CD4-positive, alpha-beta T cell treated with Interleukin-21 for 1 hour (primary cell): Measurements from ENCODE around the gene GET3.
"Not testable (repeated sequence)": the region's sequence is repeated elsewhere in the genome, so short reads cannot be mapped to it uniquely, and the experiment has no call there.

Experiments used
- DNase-seq: peaks from one replicate; pipeline ENCODE4 v3.0.0-alpha.2; 2020

The GET3 gene

DNA sequence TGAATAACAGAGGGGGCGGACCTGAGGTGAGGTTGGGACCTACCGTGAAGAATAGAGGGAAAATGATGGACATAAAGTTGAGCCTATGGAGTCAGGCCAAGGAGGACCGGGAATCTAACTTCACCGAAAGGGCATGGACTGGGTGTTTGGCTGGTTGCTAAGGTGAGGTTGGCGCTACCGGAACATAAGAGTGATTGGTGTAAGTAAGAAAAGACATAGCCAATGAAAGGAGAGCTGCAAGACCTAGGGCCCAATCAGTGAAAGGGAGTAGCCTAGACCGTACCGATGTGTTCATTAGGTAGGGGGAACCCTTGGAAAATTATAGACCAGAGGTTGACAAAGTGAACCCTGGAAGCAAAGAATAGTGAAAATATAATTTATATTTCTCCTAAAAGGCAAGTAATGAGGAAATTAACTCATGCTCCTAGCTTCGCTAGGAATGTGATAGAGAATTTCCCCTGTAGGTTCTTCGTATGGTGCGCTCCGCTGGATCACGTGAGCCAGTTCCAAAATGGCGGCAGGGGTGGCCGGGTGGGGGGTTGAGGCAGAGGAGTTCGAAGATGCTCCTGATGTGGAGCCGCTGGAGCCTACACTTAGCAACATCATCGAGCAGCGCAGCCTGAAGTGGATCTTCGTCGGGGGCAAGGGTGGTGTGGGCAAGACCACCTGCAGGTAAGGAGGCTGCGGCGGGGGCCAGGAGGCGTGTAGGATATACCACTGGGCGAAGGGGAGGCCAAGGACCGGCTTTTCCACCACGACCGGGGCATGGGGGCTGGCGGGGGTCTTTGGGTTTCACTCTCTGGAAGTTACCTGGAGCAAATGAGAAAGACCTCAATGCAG is at the start of gene GET3:
Gene GET3, plus strand, starts transcription at position 503 of the 840 bp plus-strand sequence. Its CDS starts 9 bp downstream, at position 512.
- peak; percentile 90 for DNase-seq

GRCh38 chr19:12689012-12689411 is 48.3 kb upstream of the GET3 start:
- DNase-seq: no peak

- DNase-seq: no peak
Measured at GRCh38 chr19:12689581-12690216, 47.6 kb upstream of the GET3 start.

- DNase-seq: no peak
Measured at GRCh38 chr19:12692960-12693359, 44.3 kb upstream of the GET3 start.

- no peak for DNase-seq
Measured at GRCh38 chr19:12694641-12695040, 42.7 kb upstream of the GET3 start.

DNA sequence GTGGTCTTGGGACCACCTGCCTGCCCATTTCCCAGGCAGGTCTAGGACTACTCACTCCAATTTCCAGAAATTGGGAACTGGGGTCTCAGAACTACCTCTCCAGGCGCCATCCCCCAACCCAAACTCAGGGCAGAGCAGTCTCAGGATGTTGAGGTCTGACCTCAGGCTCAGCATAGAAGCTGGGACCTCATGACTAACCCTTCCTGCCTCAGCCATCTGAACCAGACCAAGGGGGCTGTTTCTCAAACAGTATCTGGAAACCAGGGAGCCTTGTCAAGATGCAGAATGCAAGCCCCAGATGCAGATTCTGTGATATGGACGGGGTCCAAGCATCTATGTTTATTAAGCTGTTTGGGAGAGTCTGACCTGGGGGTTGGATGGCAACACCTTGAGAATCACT is 42.2 kb upstream of the GET3 start:
- no peak for DNase-seq

DNA sequence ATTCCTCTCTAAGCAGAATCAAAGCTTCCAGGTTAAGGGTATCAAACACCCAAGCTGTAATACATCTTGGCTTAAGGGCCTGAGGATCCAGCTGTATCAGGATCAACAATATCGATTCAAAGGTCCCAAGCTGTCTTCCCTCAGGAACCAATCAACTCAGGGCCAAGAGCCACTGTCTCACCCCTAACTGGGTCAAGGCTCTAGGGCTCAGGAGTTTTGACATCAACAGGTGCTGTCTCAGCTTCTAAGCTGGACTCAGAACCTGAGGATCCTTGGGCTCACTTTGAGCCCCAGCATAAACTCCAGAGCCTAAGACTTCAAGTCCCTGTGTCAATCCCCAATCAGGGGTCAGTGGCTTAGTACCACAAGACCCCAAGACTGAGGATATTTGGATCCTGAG is 41.8 kb upstream of the GET3 start:
- no peak for DNase-seq

GRCh38 chr19:12695997-12696365 is 41.3 kb upstream of the GET3 start:
- DNase-seq: no peak

DNA sequence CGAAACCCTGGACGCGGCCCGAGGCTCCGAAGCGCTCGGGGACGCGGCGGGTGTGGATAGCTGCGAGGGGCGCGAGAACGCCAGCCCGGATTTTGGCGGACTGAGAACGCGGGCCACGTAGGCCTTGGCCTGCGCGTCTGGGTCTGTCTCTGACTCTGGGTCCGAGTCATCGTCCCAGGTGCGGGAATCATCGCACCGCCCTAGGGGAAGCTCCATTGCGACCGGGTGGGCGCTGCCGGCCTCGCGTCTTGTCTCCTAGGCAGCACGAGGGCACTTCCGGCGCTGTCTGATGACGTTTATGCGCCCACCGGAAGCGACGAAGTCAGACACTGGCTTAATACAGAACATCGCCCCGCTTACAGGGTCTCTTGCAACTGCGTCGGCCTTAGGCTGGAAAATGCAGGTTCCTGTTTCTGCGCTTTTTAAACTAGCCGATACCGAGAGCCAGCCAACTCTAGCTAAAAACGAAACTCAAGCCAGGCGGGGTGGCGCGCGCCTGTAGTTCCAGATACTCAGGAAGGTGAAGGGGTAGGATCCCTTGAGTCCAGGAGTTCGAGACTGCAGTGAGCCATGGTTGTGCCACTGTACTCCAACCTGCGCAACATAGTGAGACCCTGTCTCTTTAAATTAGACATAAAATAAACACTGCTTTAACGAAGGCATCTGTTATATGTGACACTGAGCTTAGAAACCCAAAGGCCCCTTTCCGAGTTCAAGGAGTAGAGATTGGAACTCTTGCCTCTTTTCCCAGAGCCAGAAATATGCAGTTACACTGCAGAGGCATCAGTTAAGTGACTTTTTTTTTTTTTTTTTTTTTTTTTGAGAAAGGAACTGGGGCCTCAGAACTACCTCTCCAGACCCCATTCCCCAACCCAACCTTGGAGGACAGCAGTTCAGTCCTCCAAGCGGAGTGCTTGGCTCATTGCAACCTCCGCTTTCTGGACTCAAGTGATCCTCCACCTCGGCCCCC is 40.6 kb upstream of the GET3 start, which contains the start of gene FBXW9:
Gene FBXW9, minus strand, starts transcription at position 266 of the 970 bp plus-strand sequence. Its CDS starts 50 bp downstream, at position 216.
- DNase-seq: peak; percentile 97

DNA sequence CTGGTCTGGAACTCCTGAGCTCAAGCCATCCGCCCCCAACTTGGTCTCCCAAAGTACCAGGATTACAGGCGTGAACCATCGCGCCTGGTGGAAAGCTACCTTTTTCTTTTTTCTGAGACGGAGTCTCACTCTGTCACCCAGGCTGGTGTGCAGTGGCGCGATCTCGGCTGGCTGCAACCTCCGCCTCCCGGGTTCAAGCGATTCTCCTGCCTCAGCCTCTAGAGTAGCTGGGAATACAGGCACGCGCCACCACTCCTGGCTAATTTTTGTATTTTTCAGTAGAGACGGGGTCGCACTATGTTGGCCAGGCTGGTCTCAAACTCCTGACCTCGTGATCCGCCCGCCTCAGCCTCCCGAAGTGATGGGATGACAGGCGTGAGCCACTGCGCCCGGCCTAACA is 39.9 kb upstream of the GET3 start:
- not testable (repeated sequence) for DNase-seq

DNA sequence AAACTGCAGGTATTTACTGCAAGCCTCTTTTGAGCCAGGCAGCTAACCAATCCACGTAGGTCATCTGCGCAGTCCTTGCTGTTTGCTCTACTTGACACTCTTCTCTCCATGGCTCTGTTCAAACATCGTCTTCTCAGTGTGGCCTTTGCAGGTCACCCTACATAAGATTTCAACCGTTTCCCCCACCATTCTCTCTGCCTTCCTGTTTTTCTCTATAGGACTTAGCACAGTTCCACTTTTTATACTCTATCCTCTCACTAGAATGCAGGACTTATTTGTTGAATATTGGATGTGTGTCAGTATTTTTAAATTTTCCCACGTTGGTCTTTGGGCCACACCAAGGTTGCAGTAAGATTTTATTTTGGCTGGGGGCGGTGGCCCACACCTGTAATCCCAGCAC is 39.2 kb upstream of the GET3 start:
- DNase-seq: no peak

DNA sequence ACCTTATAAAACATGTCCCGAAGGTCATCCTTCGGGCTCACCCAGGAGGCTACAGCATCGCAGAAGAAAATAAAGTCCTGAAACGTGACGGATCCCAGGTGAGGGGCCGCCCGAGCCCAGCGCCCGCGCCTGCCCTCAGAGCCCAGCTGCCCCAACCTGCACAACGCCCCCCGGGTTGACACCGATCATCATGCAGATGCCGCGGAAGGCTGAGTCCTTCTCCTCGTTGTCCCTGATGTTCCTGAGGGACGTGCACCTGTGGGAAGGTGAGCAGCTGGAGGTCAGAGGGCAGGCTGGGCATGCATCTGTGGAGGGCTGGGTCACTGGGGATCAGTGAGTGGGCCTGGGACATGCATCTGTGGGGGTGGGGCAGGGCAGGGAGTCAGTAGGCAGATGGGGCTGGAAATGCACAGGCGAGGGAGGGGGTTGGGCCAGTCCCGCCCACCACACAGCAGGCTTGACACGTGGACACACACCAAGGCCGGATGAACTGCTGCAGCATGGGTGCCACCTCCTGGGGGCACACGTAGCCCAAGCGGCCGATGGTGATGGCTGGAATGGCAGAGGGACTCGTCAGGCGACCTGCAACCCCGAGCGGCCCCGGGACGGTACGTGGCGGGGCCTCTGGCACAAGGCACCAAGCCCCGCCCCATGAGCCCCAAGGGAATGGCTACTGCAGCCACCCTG is 35.6 kb upstream of the GET3 start:
- DNase-seq: no peak

- peak; percentile 16 for DNase-seq
Measured at GRCh38 chr19:12703046-12703445, 34.3 kb upstream of the GET3 start.

DNA sequence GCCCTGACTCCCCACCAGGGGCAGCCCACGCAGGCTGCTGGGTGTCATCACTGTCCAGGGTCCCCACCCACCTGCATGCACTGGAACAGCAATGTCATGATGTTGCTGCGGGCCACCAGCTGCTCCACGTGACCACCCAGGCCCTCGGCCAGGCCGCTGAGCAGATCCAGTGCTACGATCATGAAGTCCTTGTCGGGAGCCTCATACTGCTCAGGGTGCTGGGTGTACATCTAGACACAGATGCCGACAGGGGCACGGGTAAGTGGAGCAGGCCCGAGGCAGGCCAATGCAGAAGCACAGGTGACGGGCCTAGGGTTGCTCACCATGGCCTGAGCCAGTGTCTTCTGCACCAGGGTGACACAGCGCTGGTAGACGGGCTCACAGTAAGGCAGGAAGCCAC is 32.1 kb upstream of the GET3 start:
- DNase-seq: no peak

DNA sequence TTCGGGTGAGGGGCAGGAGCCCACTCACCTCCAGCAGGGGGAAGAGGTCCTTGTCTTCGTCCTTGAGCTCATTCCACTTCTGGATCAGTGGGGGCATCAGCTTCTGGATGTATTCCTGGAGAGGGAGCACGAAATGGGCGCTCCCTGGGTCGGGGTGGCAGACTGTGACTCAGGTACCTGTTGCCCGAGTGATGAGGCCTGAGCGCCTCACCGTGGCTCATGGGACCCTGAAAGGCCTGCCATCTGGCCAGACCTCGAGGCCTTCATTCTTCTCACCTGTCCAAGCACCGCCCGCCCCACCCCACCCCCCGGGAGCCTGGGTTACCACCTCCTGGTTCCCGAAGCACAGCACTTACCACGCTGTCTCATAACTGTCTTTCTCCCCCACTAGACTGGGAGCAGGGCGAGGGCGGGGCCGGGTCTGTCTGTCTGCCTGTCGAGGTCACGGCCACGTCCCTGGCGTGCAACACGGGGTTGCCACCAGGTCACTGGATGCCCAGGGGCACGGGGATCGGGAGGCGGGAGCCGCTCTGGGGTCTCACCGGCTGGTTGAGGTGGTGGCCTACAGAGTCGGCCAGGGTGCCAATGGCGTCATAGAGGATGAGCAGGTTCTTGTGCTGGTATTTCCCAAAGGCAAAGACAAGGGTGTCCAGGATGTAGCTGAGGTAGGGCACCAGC is 31.5 kb upstream of the GET3 start:
- no peak for DNase-seq

DNA sequence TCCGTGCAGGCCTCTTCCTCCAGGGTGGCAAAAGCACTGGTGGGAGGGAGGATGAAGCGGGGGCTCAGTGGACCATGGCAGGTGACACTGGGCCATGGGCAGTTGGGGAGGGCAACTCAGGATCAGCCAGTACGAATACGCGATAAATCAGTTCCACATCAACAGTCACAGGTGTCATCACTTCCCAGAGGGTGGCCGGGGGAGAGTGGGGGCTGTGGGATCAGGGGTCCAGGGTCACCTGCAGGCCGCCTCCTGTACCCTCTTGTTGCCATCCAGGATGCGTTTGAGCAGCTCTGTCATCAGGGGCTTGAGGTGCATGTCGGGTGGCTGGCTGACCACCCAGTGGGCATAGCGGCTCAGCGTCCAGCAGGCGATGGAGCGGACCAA is 31.0 kb upstream of the GET3 start:
- DNase-seq: no peak

DNA sequence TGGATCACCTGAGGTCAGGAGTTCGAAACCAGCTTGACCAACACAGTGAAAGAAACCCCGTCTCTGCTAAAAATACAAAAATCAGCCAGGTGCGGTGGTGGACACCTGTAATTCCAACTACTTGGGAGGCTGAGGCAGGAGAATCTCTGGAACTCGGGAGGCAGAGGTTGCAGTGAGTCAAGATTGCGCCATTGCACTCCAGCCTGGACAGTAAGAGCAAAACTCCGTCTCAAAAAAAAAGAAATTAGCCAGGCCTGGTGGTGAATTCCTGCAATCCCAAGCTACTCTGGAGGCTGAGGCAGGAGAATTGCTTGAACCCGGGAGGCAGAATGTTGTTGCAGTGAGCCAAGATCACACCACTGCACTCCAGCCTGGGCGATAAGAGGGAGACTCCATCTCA is 28.7 kb upstream of the GET3 start:
- no peak for DNase-seq

DNA sequence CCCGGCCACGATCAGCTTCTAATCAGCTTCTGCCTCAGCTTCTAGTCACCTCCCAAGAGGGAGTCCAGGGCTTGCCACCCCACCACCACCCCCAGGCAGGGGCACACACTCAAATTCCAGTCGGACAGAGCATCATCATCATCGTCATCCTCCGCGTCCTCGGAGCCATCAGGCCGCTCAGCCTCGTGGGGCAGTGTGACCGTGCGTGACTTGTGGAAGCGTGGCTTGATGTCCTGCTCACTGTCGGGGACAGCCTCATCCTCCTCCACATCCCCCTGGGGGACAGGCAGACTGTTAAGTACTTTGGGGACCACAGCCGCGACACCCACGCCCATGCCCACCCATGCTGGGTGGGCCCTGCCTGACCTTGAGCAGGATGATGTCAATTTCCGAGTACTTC is 26.1 kb upstream of the GET3 start:
- DNase-seq: no peak

- DNase-seq: peak; percentile 25
Measured at GRCh38 chr19:12712077-12712476, 25.2 kb upstream of the GET3 start.

- DNase-seq: not testable (repeated sequence)
Measured at GRCh38 chr19:12713304-12713703, 24.0 kb upstream of the GET3 start.

- no peak for DNase-seq
Measured at GRCh38 chr19:12715102-12715501, 22.2 kb upstream of the GET3 start.

DNA sequence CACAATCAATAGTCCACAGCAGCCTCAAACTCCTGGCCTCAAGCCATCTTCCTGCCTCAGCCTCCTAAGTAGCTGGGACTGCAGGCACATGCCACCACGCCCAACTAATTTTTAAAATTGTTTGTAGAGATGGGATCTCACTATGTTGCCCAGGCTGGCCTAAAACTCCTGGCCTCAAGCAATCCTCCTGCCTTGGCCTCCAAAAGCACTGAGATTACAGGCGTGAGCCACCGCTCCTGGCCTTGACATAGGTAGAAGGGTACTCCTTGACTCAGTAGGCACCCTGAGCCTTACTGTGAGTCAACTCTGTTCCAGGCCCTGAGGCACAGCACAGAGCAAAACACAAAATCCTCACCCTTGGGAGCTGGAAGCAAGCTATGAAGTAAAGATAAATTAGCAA is 21.4 kb upstream of the GET3 start:
- DNase-seq: no peak
